Caco-2 (cell line): ENCODE measurements around the gene ERVFRD-1. TPM values are rescaled to one million over a fixed set of nuclear protein-coding genes. Genes with fewer than 3 reads are reported as not detected.

Experiments used
- BruUV-seq: library from RNA; stranded (reverse); fragments of 400-500 nt; replicated peaks from 2 replicates; lab custom pipeline; 2021; lab: Mats Ljungman, UMichigan
- CTCF ChIA-PET: fragments of 300-600 bp; sonication (Branson Sonifier 250); formaldehyde crosslinking; loops from one replicate; lab custom pipeline; 2022; ENCODE audit warnings: antibody characterized with exemption; lab: Charles Lee
- POLR2A ChIA-PET: fragments of 300-600 bp; sonication (Branson Sonifier 250); formaldehyde crosslinking; loops from one replicate; lab custom pipeline; 2022; ENCODE audit warnings: antibody characterized with exemption; lab: Charles Lee
- DNase-seq, 2 experiments: peaks; one replicate each; pipeline versions ENCODE4 v3.0.0 to v3.0.0-alpha.2; 2020 to 2022
- H3K27me3 ChIP-seq: replicated peaks from 2 replicates; pipeline ENCODE4 v1.6.0; 2011; ENCODE audit warnings: low read length; ENCODE audit not compliant: control insufficient read depth, insufficient read depth
- H3K36me3 ChIP-seq: 2 replicates; pipeline ENCODE4 v1.5.1; 2011; ENCODE audit warnings: low read length; ENCODE audit not compliant: control insufficient read depth, insufficient read depth
- H3K4me1 ChIP-seq: fragments of 250-450 bp; sonication (Bioruptor Pico); 2 replicates; pipeline ENCODE4 v1.5.1; 2020; ENCODE audit warnings: mild to moderate bottlenecking
- H3K4me3 ChIP-seq: 2 replicates; pipeline ENCODE4 v1.5.1; 2011; ENCODE audit warnings: low read depth, mild to moderate bottlenecking, control low read depth, low read length
- H3K9me3 ChIP-seq: fragments of 250-450 bp; sonication (Bioruptor Pico); 2 replicates; pipeline ENCODE4 v1.5.1; 2020; ENCODE audit warnings: mild to moderate bottlenecking, moderate library complexity
- H3K27ac Mint-ChIP-seq: one replicate; pipeline ENCODE4 v1.8.0; 2022; ENCODE audit warnings: mixed read lengths; ENCODE audit not compliant: unreplicated experiment
- H3K27me3 Mint-ChIP-seq: one replicate; pipeline ENCODE4 v1.8.0; 2022; ENCODE audit warnings: mixed read lengths; ENCODE audit not compliant: insufficient read depth, unreplicated experiment
- H3K36me3 Mint-ChIP-seq: one replicate; pipeline ENCODE4 v1.8.0; 2022; ENCODE audit warnings: mild to moderate bottlenecking, mixed read lengths; ENCODE audit not compliant: insufficient read depth, unreplicated experiment
- H3K4me1 Mint-ChIP-seq: one replicate; pipeline ENCODE4 v1.8.0; 2022; ENCODE audit warnings: low read depth, mixed read lengths; ENCODE audit not compliant: unreplicated experiment
- H3K4me3 Mint-ChIP-seq: one replicate; pipeline ENCODE4 v1.8.0; 2022; ENCODE audit warnings: mild to moderate bottlenecking, moderate library complexity, mixed read lengths; ENCODE audit not compliant: unreplicated experiment
- H3K9me3 Mint-ChIP-seq: one replicate; pipeline ENCODE4 v1.8.0; 2022; ENCODE audit warnings: mixed read lengths; ENCODE audit not compliant: unreplicated experiment
- intact Hi-C: fragments of 100-400 bp; cut with micrococcal nuclease; formaldehyde crosslinking; loops from one replicate; pipeline ENCODE4 v1.10.0; 2022; ENCODE audit not compliant: unreplicated experiment
- total RNA-seq: library from RNA; stranded (reverse); gene quantifications from 2 replicates; pipeline ENCODE4 v1.2.3, GENCODE V29; 2022
- TF ChIP-seq, protein P1 (sequence below), 2 experiments: fragments of 200-600 bp in 1 of 2; IDR thresholded peaks; 1 replicate in 1 of 2; 2 replicates in 1 of 2; pipeline versions ENCODE4 v1.5.1 to v1.8.0; 2011 to 2022; ENCODE audit warnings: antibody characterized with exemption in 1 of 2, control low read depth in 1 of 2, inconsistent platforms in 1 of 2, low read depth in 1 of 2, low read length in 1 of 2, mild to moderate bottlenecking in 1 of 2, moderate library complexity in 1 of 2; ENCODE audit not compliant: insufficient read depth in 1 of 2, severe bottlenecking in 1 of 2, unreplicated experiment in 1 of 2

ERVFRD-1 gene
- total RNA-seq, 1 experiment from 2014 or later = 0.29 TPM

DNA sequence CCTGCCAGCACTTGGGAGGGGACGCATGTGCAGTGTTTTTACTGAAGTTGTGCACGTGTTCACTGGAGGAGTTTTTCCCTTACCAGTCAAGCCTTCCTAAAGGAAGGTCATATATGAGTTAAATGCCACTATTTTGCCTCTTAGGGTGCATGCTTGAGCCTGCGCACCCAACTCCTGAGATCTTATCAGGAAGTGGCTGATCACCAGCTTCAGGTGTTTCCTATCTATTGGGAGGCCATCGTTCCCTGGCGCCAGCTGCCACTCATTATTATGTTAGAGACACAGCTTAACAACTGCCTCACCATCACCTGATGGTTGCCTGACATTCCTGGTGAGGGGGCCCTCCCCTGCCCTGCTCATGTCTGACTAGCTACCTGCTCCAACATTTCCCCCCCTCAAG, 8.5 kb downstream of the ERVFRD-1 start:
- H3K27me3 ChIP-seq = no peaks in the 10 kb centered on the region
- H3K36me3 ChIP-seq = no peaks in the 10 kb centered on the region
- ChIA-PET CTCF (no interaction called here), POLR2A (no interaction called here)
- Mint-ChIP-seq H3K4me3 (no peak overlapping the region), H3K9me3 (peaks cover 15% of the 10 kb centered on the region), H3K27me3 (no peaks in the 10 kb centered on the region), H3K27ac (no peak overlapping the region), H3K36me3 (peaks cover 44% of the 10 kb centered on the region), H3K4me1 (peaks cover 14% of the 10 kb centered on the region)
- H3K4me1 ChIP-seq = peaks cover 9% of the 10 kb centered on the region
- no peaks in the 10 kb centered on the region; the same call in 1 of the 2 replicates for H3K9me3 ChIP-seq
- BruUV-seq = no TSS peak
- intact Hi-C loops = no loop called here
- no peak overlapping the region for H3K4me3 ChIP-seq
- no peak for DNase-seq
- TF ChIP-seq, protein P1, sequence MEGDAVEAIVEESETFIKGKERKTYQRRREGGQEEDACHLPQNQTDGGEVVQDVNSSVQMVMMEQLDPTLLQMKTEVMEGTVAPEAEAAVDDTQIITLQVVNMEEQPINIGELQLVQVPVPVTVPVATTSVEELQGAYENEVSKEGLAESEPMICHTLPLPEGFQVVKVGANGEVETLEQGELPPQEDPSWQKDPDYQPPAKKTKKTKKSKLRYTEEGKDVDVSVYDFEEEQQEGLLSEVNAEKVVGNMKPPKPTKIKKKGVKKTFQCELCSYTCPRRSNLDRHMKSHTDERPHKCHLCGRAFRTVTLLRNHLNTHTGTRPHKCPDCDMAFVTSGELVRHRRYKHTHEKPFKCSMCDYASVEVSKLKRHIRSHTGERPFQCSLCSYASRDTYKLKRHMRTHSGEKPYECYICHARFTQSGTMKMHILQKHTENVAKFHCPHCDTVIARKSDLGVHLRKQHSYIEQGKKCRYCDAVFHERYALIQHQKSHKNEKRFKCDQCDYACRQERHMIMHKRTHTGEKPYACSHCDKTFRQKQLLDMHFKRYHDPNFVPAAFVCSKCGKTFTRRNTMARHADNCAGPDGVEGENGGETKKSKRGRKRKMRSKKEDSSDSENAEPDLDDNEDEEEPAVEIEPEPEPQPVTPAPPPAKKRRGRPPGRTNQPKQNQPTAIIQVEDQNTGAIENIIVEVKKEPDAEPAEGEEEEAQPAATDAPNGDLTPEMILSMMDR (IDR thresholded peaks at IDR 0.05; ENCODE audit: insufficient read depth in 1 of 2, low read depth in 1 of 2, low read length in 1 of 2, severe bottlenecking in 1 of 2, unreplicated experiment in 1 of 2) = no peak

DNA sequence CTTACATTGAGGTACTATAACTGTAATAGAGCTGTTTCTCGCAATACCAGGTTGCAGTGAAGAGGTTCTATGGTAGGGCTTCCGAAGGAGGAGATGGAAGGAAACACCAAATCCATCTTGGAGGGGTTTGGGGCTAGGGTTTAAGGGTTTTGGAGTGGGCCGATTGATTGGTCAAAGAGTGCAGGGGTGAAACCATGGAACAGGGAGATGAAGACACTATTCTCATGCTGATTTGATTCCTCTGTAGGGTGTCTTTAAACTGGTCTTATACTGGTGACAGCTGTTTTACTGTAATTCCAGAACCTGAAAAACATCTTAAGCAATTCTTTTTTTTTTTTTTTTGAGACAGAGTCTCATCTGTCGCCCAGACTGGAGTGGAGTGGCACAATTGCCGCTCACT, 10.1 kb downstream of the ERVFRD-1 start:
- TF ChIP-seq, protein P1 (IDR thresholded peaks at IDR 0.05; ENCODE audit: insufficient read depth in 1 of 2, low read depth in 1 of 2, low read length in 1 of 2, severe bottlenecking in 1 of 2, unreplicated experiment in 1 of 2) = no peak
- Mint-ChIP-seq H3K36me3 (peaks cover 49% of the 10 kb centered on the region), H3K9me3 (peaks cover 15% of the 10 kb centered on the region), H3K4me1 (peaks cover 21% of the 10 kb centered on the region), H3K4me3 (no peak overlapping the region), H3K27me3 (no peaks in the 10 kb centered on the region), H3K27ac (no peak overlapping the region)
- Histone ChIP-seq H3K27me3 (no peaks in the 10 kb centered on the region), H3K9me3 (no peaks in the 10 kb centered on the region; the same call in 1 of the 2 replicates), H3K4me1 (peaks cover 19% of the 10 kb centered on the region), H3K4me3 (no peak overlapping the region), H3K36me3 (no peaks in the 10 kb centered on the region)
- no peak for DNase-seq
- POLR2A ChIA-PET = no interaction called here
- intact Hi-C loops = no loop called here
- BruUV-seq = no TSS peak
- CTCF ChIA-PET = no interaction called here

DNA sequence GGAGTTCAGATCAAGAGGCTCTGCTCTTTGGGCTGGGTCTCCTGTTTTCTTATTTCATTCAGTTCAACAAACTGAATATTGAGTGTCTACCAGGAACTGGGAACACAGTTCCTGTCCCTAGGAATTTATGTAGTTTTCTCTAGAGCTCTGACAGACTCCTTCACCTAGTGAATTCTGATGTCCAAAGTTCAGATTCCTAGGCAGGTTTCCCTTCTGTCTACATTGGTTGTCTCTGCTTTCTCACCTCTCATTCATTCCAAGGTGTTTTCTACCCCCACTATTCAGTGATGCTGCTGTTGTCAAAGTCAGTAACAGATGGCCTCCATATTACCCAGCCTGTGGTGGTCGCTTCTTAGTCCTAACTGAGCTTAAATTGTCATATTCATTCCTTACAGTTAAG, 13.5 kb downstream of the ERVFRD-1 start:
- no peaks in the 10 kb centered on the region for H3K27me3 Mint-ChIP-seq
- H3K36me3 Mint-ChIP-seq = peaks cover 41% of the 10 kb centered on the region
- peaks cover 27% of the 10 kb centered on the region for H3K4me1 Mint-ChIP-seq
- Histone ChIP-seq H3K4me1 (peaks cover 31% of the 10 kb centered on the region), H3K36me3 (no peaks in the 10 kb centered on the region), H3K4me3 (no peak overlapping the region), H3K27me3 (no peaks in the 10 kb centered on the region), H3K9me3 (no peaks in the 10 kb centered on the region; the same call in 1 of the 2 replicates)
- H3K27ac Mint-ChIP-seq = peak overlapping the region; percentile 88
- intact Hi-C loops = loop anchor here (5.0 kb wide), 1 partner anchor 174 kb away; no protein-coding TSS in a partner anchor
- TF ChIP-seq, protein P1 (IDR thresholded peaks at IDR 0.05; ENCODE audit: insufficient read depth in 1 of 2, low read depth in 1 of 2, low read length in 1 of 2, severe bottlenecking in 1 of 2, unreplicated experiment in 1 of 2) = no peak
- peaks cover 15% of the 10 kb centered on the region for H3K9me3 Mint-ChIP-seq
- ChIA-PET POLR2A (no interaction called here), CTCF (interaction anchor here (0.5 to 1.0 kb wide), 3 partner anchors 46 to 143 kb away, joined by 3 to 4 read pairs (median 3); no protein-coding TSS in a partner anchor)
- peak in 1 of 2 experiments; percentile 51 for DNase-seq
- BruUV-seq = no TSS peak
- peak overlapping the region; percentile 59 for H3K4me3 Mint-ChIP-seq
